Kidney (tissue), 14 donors: ENCODE measurements around the gene NDOR1. TPM values are rescaled to one million over a fixed set of nuclear protein-coding genes. Genes with fewer than 3 reads are reported as not detected.

ENCODE experiments used
- DNase-seq, 5 donors: peaks; one replicate each; pipeline ENCODE4 v3.0.0-alpha.2; 2013 to 2020
- FAIRE-seq: peaks from 2 replicates; lab custom pipeline; 2012; peaks lifted over from hg19 to GRCh38; lab: Jason Lieb, UNC
- H3K27ac ChIP-seq, 2 donors: one replicate each; pipeline ENCODE4 v1.7.0; 2013; ENCODE audit warnings: low read depth in 2 of 2, low read length in 2 of 2, inconsistent platforms in 1 of 2
- H3K27me3 ChIP-seq: one replicate; pipeline ENCODE4 v1.7.1; 2013; ENCODE audit warnings: low read length, inconsistent platforms; ENCODE audit not compliant: control insufficient read depth, insufficient read depth
- H3K36me3 ChIP-seq, 3 donors: one replicate each; pipeline versions ENCODE4 v1.7.0 to v1.7.1; 2013; ENCODE audit warnings: low read length in 3 of 3, control low read depth in 1 of 3, inconsistent platforms in 1 of 3; ENCODE audit not compliant: insufficient read depth in 3 of 3, control insufficient read depth in 2 of 3
- H3K4me1 ChIP-seq, 3 donors: one replicate each; pipeline versions ENCODE4 v1.7.0 to v1.7.1; 2013; ENCODE audit warnings: low read length in 3 of 3, inconsistent platforms in 1 of 3, low read depth in 1 of 3; ENCODE audit not compliant: control insufficient read depth in 2 of 3, insufficient read depth in 2 of 3
- H3K4me3 ChIP-seq, 3 donors: one replicate each; pipeline versions ENCODE4 v1.7.0 to v1.8.1; 2013; ENCODE audit warnings: low read length in 3 of 3, control low read depth in 1 of 3, inconsistent platforms in 1 of 3
- H3K9ac ChIP-seq, 3 donors: one replicate each; pipeline versions ENCODE4 v1.7.0 to v1.7.1; 2013; ENCODE audit warnings: low read length in 3 of 3, control low read depth in 1 of 3, inconsistent platforms in 1 of 3
- H3K9me3 ChIP-seq, 3 donors: one replicate each; pipeline versions ENCODE4 v1.7.0 to v1.7.1; 2013; ENCODE audit warnings: low read length in 3 of 3, control low read depth in 1 of 3, inconsistent platforms in 1 of 3; ENCODE audit not compliant: control insufficient read depth in 2 of 3, insufficient read depth in 1 of 3
- CTCF ChIP-seq: IDR thresholded peaks from 3 replicates; pipeline ENCODE4 v1.5.1; 2012; ENCODE audit warnings: mild to moderate bottlenecking, moderate library complexity, borderline replicate concordance; ENCODE audit not compliant: insufficient read depth; ENCODE audit errors: extremely low read depth
- intact Hi-C: fragments of 100-400 bp; cut with DNase I; formaldehyde crosslinking; loops from one replicate; pipeline ENCODE4 v1.11.1; 2022
- polyA plus RNA-seq: library from polyadenylated mRNA; stranded (reverse); fragments of 350-450 nt; fragmentation: Illumina TruSeq; extraction: RNeasy Lipid Tissue Mini Kit (QIAGEN cat#74804); gene quantifications from one replicate; pipeline ENCODE4 v1.2.3, GENCODE V29; 2014; ENCODE audit warnings: low read depth, low replicate concordance; ENCODE audit not compliant: insufficient read depth
- total RNA-seq: library from RNA; stranded (reverse); fragmentation: NEBNext Ultra II Directional; extraction: Animal tissue kit (Norgen Biotek cat#: 25700); gene quantifications from one replicate; pipeline ENCODE4 v1.2.1, GENCODE V29; 2021
- donor health status: control.
- donor health status: control.
- donor health status: control.
- donor health status: control.
- donor health status: control.
- donor health status: DM: yes; HTN: yes; CAD: no.
- donor health status: Normal renal cell carcinoma (clear cell type).

NDOR1 gene
- total and polyA plus RNA-seq, 2 donors from 2014 or later = 5.9 to 17.8 TPM

DNA sequence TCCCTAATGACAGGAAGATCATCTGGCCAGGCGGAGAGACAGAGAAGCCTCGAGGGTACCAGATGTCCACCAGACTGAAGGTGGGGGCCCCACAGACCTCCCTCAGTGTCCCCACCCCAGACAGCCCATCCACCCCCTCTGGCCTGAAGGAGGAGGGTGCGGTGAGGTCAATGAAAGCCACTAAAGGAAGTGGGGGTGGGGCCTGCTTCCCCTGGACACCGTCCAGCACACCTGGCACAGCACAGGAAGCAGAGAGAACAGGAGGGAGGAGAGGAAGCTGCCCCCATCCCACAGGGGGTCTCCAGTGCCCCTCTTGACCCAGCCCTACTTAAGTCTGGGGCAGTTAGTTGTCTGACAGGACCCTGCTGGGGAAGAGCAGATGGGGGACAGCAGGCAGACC lies 46.9 kb upstream of the NDOR1 start:
- Histone ChIP-seq H3K36me3 (no peaks in the 10 kb centered on the region), H3K27ac (no peak overlapping the region), H3K9me3 (no peaks in the 10 kb centered on the region), H3K4me1 (peaks cover 0 to 6% (median 0%) of the 10 kb centered on the region in 3 donors), H3K27me3 (peaks cover 23% of the 10 kb centered on the region), H3K9ac (no peak overlapping the region), H3K4me3 (no peak overlapping the region)
- TF ChIP-seq CTCF = no peak
- intact Hi-C loops = no loop called here
- FAIRE-seq = no peak
- no peak for DNase-seq

DNA sequence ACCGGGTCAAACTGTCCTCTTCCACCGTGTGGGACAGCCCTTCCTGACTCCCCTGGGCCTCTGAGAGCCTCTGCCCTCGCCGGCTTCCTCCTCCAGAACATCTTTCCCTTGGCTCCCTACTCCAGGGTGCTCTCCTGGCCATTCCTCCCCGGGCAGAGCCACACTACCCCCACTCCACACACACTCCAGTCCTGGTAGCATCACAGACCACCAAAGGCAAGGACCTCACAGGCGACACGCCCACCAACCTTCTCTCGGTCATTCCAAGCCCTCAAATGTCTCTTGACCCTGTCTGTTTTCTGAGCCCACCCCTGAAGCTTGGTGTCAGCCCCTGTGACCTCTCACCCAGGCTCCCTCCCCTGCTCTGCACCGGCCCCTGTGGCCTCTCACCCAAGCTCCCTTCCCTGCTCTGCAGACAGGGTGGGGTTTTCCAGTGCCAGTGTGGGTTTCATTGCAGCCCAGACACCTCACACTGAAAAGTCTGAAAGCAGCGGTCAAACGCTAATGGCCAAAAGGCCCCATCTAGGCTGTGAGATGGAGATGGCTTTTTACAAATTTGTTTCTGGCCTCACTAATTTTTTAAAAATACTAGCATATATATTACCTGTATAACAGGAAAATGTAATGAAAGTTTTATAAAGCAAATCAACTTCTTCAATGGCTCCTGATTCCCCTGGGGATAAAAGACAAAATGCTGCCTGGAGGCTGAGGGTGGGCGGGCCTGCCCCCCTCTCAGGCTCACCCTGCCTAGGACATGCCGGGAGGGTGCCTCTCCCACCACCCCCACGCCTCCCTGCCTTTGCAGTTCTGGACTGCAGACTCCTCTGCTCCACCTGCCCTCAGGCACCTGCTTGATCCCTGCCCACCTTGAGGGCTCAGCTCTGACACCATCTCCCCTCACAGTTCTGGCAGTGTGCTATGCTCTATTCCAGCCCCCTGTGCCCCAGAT lies 46.1 kb upstream of the NDOR1 start:
- Histone ChIP-seq H3K36me3 (no peaks in the 10 kb centered on the region), H3K9me3 (no peaks in the 10 kb centered on the region), H3K27ac (no peak overlapping the region), H3K4me3 (no peak overlapping the region), H3K4me1 (peaks cover 0 to 6% (median 0%) of the 10 kb centered on the region in 3 donors), H3K27me3 (peaks cover 29% of the 10 kb centered on the region), H3K9ac (no peak overlapping the region)
- intact Hi-C loops = no loop called here
- TF ChIP-seq CTCF = no peak
- DNase-seq (no peak), FAIRE-seq (no peak)

GRCh38 chr9:137160054-137160425 lies 45.5 kb upstream of the NDOR1 start:
- Histone ChIP-seq H3K9ac (no peak overlapping the region), H3K27me3 (peaks cover 36% of the 10 kb centered on the region), H3K9me3 (no peaks in the 10 kb centered on the region), H3K36me3 (no peaks in the 10 kb centered on the region), H3K27ac (no peak overlapping the region), H3K4me3 (no peak overlapping the region), H3K4me1 (peaks cover 0 to 6% (median 0%) of the 10 kb centered on the region in 3 donors)
- FAIRE-seq (no peak), DNase-seq (no peak)
- no peak for TF ChIP-seq CTCF
- intact Hi-C loops = no loop called here
